Stimulated activated naive CD8-positive, alpha-beta T cell treated with anti-CD3 and anti-CD28 coated beads, Interleukin-15, Interleukin-2, amounts not matched to agents 100 ng/mL and 50 ng/mL, for 24 hours (primary cell): ENCODE results near the gene RIT1.

Source experiments
- H3K27ac Mint-ChIP-seq: one replicate; pipeline ENCODE4 v1.8.0; 2021; ENCODE audit warnings: mild to moderate bottlenecking, mixed read lengths
- H3K27me3 Mint-ChIP-seq: one replicate; pipeline ENCODE4 v1.8.0; 2021; ENCODE audit warnings: mixed read lengths
- H3K36me3 Mint-ChIP-seq: one replicate; pipeline ENCODE4 v1.8.0; 2021; ENCODE audit warnings: low read depth, mixed read lengths
- H3K4me1 Mint-ChIP-seq: one replicate; pipeline ENCODE4 v1.8.0; 2021; ENCODE audit warnings: low read depth, mixed read lengths
- H3K4me3 Mint-ChIP-seq: one replicate; pipeline ENCODE4 v1.8.0; 2021; ENCODE audit warnings: mild to moderate bottlenecking, mixed read lengths
- H3K9me3 Mint-ChIP-seq: one replicate; pipeline ENCODE4 v1.8.0; 2021; ENCODE audit warnings: mixed read lengths

RIT1 gene

GRCh38 chr1:155911156-155912055, at the start of gene RIT1:
Gene RIT1 (minus strand): TSS chr1:155911349. CDS start chr1:155910761, 588 bp downstream.
- Mint-ChIP-seq H3K27me3 (no peaks in the 10 kb centered on the region), H3K4me1 (peaks cover 26% of the 10 kb centered on the region), H3K27ac (peak within 1 kb of the TSS; percentile 94), H3K4me3 (peak within 1 kb of the TSS; percentile 82), H3K36me3 (peaks cover 74% of the 10 kb centered on the region), H3K9me3 (no peaks in the 10 kb centered on the region)

- Mint-ChIP-seq H3K27me3 (no peaks in the 10 kb centered on the region), H3K36me3 (peaks cover 70% of the 10 kb centered on the region), H3K27ac (peak overlapping the region; percentile 72), H3K4me1 (peaks cover 21% of the 10 kb centered on the region), H3K4me3 (no peak overlapping the region), H3K9me3 (no peaks in the 10 kb centered on the region)
These were observed 49.1 kb upstream of the RIT1 start for GRCh38 chr1:155960081-155960745.

GRCh38 chr1:155957411-155957915, 46.3 kb upstream of the RIT1 start:
- H3K27ac Mint-ChIP-seq, result no peak overlapping the region
- H3K36me3 Mint-ChIP-seq, result peaks cover 74% of the 10 kb centered on the region
- H3K27me3 Mint-ChIP-seq, result no peaks in the 10 kb centered on the region
- peaks cover 23% of the 10 kb centered on the region for H3K4me1 Mint-ChIP-seq
- no peak overlapping the region for H3K4me3 Mint-ChIP-seq
- no peaks in the 10 kb centered on the region for H3K9me3 Mint-ChIP-seq

- no peaks in the 10 kb centered on the region for H3K9me3 Mint-ChIP-seq
- H3K27ac Mint-ChIP-seq, result peak overlapping the region; percentile 55
- H3K27me3 Mint-ChIP-seq, result no peaks in the 10 kb centered on the region
- H3K4me1 Mint-ChIP-seq, result peaks cover 25% of the 10 kb centered on the region
- peaks cover 71% of the 10 kb centered on the region for H3K36me3 Mint-ChIP-seq
- H3K4me3 Mint-ChIP-seq, result no peak overlapping the region
These were observed 43.5 kb upstream of the RIT1 start for GRCh38 chr1:155954645-155955044.

GRCh38 chr1:155952505-155952890, 41.3 kb upstream of the RIT1 start:
- Mint-ChIP-seq H3K9me3 (no peaks in the 10 kb centered on the region), H3K27me3 (no peaks in the 10 kb centered on the region), H3K4me1 (peaks cover 37% of the 10 kb centered on the region), H3K27ac (peak overlapping the region; percentile 65), H3K4me3 (no peak overlapping the region), H3K36me3 (peaks cover 66% of the 10 kb centered on the region)

GRCh38 chr1:155951753-155952504, 40.8 kb upstream of the RIT1 start:
- Mint-ChIP-seq H3K27ac (peak overlapping the region; percentile 65), H3K27me3 (no peaks in the 10 kb centered on the region), H3K36me3 (peaks cover 64% of the 10 kb centered on the region), H3K4me3 (no peak overlapping the region), H3K9me3 (no peaks in the 10 kb centered on the region), H3K4me1 (peaks cover 43% of the 10 kb centered on the region)

- Mint-ChIP-seq H3K27ac (no peak overlapping the region), H3K4me3 (no peak overlapping the region), H3K27me3 (no peaks in the 10 kb centered on the region), H3K9me3 (no peaks in the 10 kb centered on the region), H3K4me1 (peaks cover 54% of the 10 kb centered on the region), H3K36me3 (peaks cover 69% of the 10 kb centered on the region)
These were observed 39.7 kb upstream of the RIT1 start for GRCh38 chr1:155950829-155951228.

GRCh38 chr1:155947741-155948140, 36.6 kb upstream of the RIT1 start:
- no peak overlapping the region for H3K4me3 Mint-ChIP-seq
- H3K27me3 Mint-ChIP-seq, result no peaks in the 10 kb centered on the region
- peak overlapping the region; percentile 54 for H3K27ac Mint-ChIP-seq
- peaks cover 75% of the 10 kb centered on the region for H3K4me1 Mint-ChIP-seq
- H3K36me3 Mint-ChIP-seq, result peaks cover 54% of the 10 kb centered on the region
- no peaks in the 10 kb centered on the region for H3K9me3 Mint-ChIP-seq

GRCh38 chr1:155947292-155947691, 36.1 kb upstream of the RIT1 start:
- H3K4me1 Mint-ChIP-seq, result peaks cover 75% of the 10 kb centered on the region
- peak overlapping the region; percentile 67 for H3K4me3 Mint-ChIP-seq
- no peaks in the 10 kb centered on the region for H3K27me3 Mint-ChIP-seq
- H3K27ac Mint-ChIP-seq, result peak overlapping the region; percentile 93
- peaks cover 50% of the 10 kb centered on the region for H3K36me3 Mint-ChIP-seq
- no peaks in the 10 kb centered on the region for H3K9me3 Mint-ChIP-seq

GRCh38 chr1:155946633-155947219, 35.6 kb upstream of the RIT1 start:
- no peaks in the 10 kb centered on the region for H3K9me3 Mint-ChIP-seq
- peaks cover 75% of the 10 kb centered on the region for H3K4me1 Mint-ChIP-seq
- peaks cover 44% of the 10 kb centered on the region for H3K36me3 Mint-ChIP-seq
- no peaks in the 10 kb centered on the region for H3K27me3 Mint-ChIP-seq
- H3K27ac Mint-ChIP-seq, result peak overlapping the region; percentile 93
- peak overlapping the region; percentile 67 for H3K4me3 Mint-ChIP-seq

- H3K36me3 Mint-ChIP-seq, result peaks cover 28% of the 10 kb centered on the region
- H3K27ac Mint-ChIP-seq, result peak overlapping the region; percentile 77
- peaks cover 91% of the 10 kb centered on the region for H3K4me1 Mint-ChIP-seq
- no peaks in the 10 kb centered on the region for H3K9me3 Mint-ChIP-seq
- no peak overlapping the region for H3K4me3 Mint-ChIP-seq
- H3K27me3 Mint-ChIP-seq, result no peaks in the 10 kb centered on the region
These were observed 33.3 kb upstream of the RIT1 start for GRCh38 chr1:155944444-155944799.

- Mint-ChIP-seq H3K9me3 (no peaks in the 10 kb centered on the region), H3K27ac (peak overlapping the region; percentile 55), H3K4me1 (peaks cover 96% of the 10 kb centered on the region), H3K4me3 (no peak overlapping the region), H3K27me3 (no peaks in the 10 kb centered on the region), H3K36me3 (peaks cover 21% of the 10 kb centered on the region)
These were observed 31.5 kb upstream of the RIT1 start for GRCh38 chr1:155942578-155943141.

- peaks cover 18% of the 10 kb centered on the region for H3K36me3 Mint-ChIP-seq
- H3K27me3 Mint-ChIP-seq, result no peaks in the 10 kb centered on the region
- H3K27ac Mint-ChIP-seq, result peak overlapping the region; percentile 40
- no peaks in the 10 kb centered on the region for H3K9me3 Mint-ChIP-seq
- H3K4me1 Mint-ChIP-seq, result peaks cover 90% of the 10 kb centered on the region
- no peak overlapping the region for H3K4me3 Mint-ChIP-seq
These were observed 30.8 kb upstream of the RIT1 start for GRCh38 chr1:155941845-155942531.
